ENCODE data around the gene SLC45A2. TPM values are rescaled to one million over a fixed set of nuclear protein-coding genes. Genes with fewer than 3 reads are reported as not detected.
"Not testable (repeated sequence)": the region's sequence is repeated elsewhere in the genome, so short reads cannot be mapped to it uniquely, and the experiment has no call there.

Gene SLC45A2, protein sequence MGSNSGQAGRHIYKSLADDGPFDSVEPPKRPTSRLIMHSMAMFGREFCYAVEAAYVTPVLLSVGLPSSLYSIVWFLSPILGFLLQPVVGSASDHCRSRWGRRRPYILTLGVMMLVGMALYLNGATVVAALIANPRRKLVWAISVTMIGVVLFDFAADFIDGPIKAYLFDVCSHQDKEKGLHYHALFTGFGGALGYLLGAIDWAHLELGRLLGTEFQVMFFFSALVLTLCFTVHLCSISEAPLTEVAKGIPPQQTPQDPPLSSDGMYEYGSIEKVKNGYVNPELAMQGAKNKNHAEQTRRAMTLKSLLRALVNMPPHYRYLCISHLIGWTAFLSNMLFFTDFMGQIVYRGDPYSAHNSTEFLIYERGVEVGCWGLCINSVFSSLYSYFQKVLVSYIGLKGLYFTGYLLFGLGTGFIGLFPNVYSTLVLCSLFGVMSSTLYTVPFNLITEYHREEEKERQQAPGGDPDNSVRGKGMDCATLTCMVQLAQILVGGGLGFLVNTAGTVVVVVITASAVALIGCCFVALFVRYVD
- 0.29 TPM for polyA plus RNA-seq (2013, experiment 1 of 2)
- 0.20 TPM for polyA plus RNA-seq (2013, experiment 2 of 2)

DNA sequence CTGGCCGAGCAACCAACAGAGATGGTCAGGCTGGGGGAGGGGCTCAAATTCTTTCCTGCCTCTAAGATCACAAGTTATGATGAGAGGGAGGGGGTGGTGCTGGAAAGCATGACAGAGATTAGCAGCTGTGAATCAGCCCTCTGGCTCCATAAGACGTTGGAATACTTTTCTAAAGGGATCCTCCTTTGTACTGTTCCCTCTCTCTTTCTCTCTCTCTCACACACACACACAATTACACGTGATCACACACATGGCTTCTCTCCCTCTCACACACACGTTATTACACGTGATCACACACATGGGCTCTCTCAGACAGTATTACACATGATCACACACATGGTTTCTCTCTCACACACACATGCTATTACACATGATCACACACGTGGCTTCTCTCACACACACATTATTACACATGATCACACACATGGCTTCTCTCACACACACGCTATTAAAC lies at the start of gene SLC45A2:
Gene SLC45A2 (minus strand): TSS at position 23 of the 454 bp plus-strand sequence. CDS start 110 bp downstream, outside the sequence.
- Histone ChIP-seq H3K4me1 (ENCODE audit: control insufficient read depth, insufficient read depth, low read length, poor library complexity, severe bottlenecking) (no peaks in the 10 kb centered on the region), H3K9me3 (ENCODE audit: control insufficient read depth, low read length) (peaks cover 6% of the 10 kb centered on the region), H3K36me3 (ENCODE audit: control insufficient read depth, insufficient read depth, low read length) (peaks cover 24% of the 10 kb centered on the region), H3K27ac (ENCODE audit: low read depth, low read length, severe bottlenecking) (no peak within 1 kb of the TSS), H3K4me3 (ENCODE audit: extremely low read depth, insufficient read depth, low read length, poor library complexity, severe bottlenecking) (no peak within 1 kb of the TSS)
- 81 to 84% methylated on average over 7 of the region's 7 CpGs for WGBS, 2 experiments (ENCODE audit: insufficient coverage in 2 of 2)

DNA sequence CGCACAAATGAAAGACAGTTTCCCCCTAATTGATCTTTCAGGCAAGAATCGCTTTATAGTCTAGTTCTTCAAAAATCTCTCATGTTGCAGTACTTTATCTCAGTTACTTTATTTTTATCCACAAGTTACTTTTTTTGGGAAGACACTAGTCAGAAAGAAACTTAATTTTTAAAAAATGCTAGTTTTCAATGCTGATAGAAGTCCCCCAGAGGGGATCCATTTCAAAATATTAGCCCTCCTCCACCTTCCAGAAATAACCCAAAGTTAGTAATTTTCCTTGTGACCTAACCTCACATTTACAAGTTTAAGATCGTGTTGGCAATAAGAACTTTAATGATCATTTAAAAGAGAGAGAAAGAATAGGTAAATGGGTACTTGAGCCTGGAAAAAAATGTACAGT lies 47.5 kb upstream of the SLC45A2 start:
- Histone ChIP-seq H3K9me3 (ENCODE audit: control insufficient read depth, low read length) (no peaks in the 10 kb centered on the region), H3K4me3 (ENCODE audit: extremely low read depth, insufficient read depth, low read length, poor library complexity, severe bottlenecking) (no peak overlapping the region), H3K27ac (ENCODE audit: low read depth, low read length, severe bottlenecking) (no peak overlapping the region), H3K36me3 (ENCODE audit: control insufficient read depth, insufficient read depth, low read length) (no peaks in the 10 kb centered on the region), H3K4me1 (ENCODE audit: control insufficient read depth, insufficient read depth, low read length, poor library complexity, severe bottlenecking) (no peaks in the 10 kb centered on the region)
- 88 to 100% methylated on average over 2 of the region's 3 CpGs for WGBS, 2 experiments (ENCODE audit: insufficient coverage in 2 of 2)

DNA sequence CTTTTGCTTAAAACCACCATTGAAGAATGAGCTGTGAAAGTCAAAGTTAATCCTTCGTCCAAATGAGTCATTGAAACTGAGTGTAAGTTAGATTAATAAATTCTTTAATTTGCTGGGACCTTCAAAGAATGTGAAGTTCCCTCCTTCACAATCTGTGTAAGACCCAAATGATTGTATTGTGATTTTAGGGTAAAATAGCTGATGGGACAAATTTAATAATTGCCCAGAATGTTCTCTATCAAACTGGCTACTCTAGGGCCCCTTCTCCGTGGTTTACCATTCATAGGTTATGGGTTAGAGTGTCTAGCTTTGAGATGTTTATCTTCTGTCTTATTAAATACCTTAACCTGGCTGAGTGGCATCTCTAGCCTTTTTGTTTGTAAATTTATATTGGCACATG lies 46.6 kb upstream of the SLC45A2 start:
- no peaks in the 10 kb centered on the region for H3K36me3 ChIP-seq (ENCODE audit: control insufficient read depth, insufficient read depth, low read length)
- 100% methylated on average over 1 of the region's 2 CpGs for WGBS, 2 experiments (ENCODE audit: insufficient coverage in 2 of 2)

DNA sequence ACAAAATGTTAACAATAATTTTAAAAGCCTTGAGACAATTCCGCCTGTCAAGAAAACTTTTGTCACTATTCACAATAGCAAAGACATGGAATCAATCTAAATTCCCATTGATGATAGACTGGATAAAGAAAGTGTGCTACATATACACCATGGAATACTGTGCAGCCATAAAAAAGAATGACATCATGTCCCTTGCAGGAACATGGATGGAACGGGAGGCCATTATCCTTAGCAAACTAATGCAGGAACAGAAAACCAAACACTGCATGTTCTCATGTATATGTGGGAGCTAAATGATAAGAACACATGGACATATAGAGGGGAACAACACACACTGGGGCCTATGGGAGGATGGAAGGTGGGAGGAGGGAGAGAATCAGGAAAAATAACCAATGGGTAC lies 46.1 kb upstream of the SLC45A2 start:
- H3K36me3 ChIP-seq (ENCODE audit: control insufficient read depth, insufficient read depth, low read length); H3K9me3 ChIP-seq (ENCODE audit: control insufficient read depth, low read length); H3K27ac ChIP-seq (ENCODE audit: low read depth, low read length, severe bottlenecking); H3K4me3 ChIP-seq (ENCODE audit: extremely low read depth, insufficient read depth, low read length, poor library complexity, severe bottlenecking); H3K4me1 ChIP-seq (ENCODE audit: control insufficient read depth, insufficient read depth, low read length, poor library complexity, severe bottlenecking): not testable (repeated sequence)
- WGBS, 2 experiments (ENCODE audit: insufficient coverage in 2 of 2): 92 to 100% methylated on average over 1 to 2 of the region's 2 CpGs

More for the DNA sequence above, 46.6 kb upstream of the SLC45A2 start:
- H3K4me3 ChIP-seq (ENCODE audit: extremely low read depth, insufficient read depth, low read length, poor library complexity, severe bottlenecking): no peak overlapping the region
- no peak overlapping the region for H3K27ac ChIP-seq (ENCODE audit: low read depth, low read length, severe bottlenecking)
- H3K4me1 ChIP-seq (ENCODE audit: control insufficient read depth, insufficient read depth, low read length, poor library complexity, severe bottlenecking): no peaks in the 10 kb centered on the region
- H3K9me3 ChIP-seq (ENCODE audit: control insufficient read depth, low read length): no peaks in the 10 kb centered on the region

DNA sequence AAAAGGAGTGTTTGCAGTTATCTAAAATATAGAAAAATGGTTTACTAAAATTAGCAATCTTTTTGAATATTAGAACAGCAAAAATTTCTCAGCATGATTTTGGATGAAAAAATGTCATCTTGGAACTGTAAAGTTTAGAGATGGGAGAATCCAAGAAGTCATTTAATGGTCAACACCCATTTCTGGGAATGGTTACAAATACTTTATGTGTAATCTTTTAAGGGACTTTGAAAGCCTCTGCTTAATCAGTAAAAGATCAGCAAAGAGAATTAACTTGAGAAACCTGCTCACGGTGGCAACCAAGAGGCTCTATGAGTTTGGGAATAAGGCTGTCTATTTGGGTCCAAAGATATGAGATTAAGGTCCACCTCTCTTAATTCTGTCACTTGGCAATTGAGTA lies 45.6 kb upstream of the SLC45A2 start:
- Histone ChIP-seq H3K4me1 (ENCODE audit: control insufficient read depth, insufficient read depth, low read length, poor library complexity, severe bottlenecking) (no peaks in the 10 kb centered on the region), H3K9me3 (ENCODE audit: control insufficient read depth, low read length) (no peaks in the 10 kb centered on the region), H3K36me3 (ENCODE audit: control insufficient read depth, insufficient read depth, low read length) (no peaks in the 10 kb centered on the region), H3K27ac (ENCODE audit: low read depth, low read length, severe bottlenecking) (no peak overlapping the region), H3K4me3 (ENCODE audit: extremely low read depth, insufficient read depth, low read length, poor library complexity, severe bottlenecking) (no peak overlapping the region)
- WGBS, 2 experiments (ENCODE audit: insufficient coverage in 2 of 2): 80% methylated on average over 1 of the region's 1 CpG; no CpG with 5 or more reads in 1 of the 2 experiments

DNA sequence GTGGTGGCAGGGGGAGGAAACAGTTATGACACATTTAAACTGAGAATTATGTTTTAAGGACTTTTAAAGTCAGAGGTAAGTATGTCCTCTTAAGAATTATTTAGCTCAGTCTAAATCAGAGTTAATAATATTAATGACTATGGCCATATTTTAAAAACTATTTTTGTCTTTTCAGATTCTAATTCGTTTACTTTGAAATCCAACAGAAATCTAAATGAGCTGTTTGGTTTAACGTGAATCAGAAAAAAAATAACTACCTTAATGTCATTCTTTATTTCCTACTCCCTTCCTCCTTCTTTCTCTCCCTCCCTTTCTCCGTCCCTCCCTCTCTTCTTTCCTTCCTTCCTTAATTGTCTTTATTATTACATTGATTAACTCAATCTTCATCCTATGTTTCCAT lies 43.9 kb upstream of the SLC45A2 start:
- Histone ChIP-seq H3K9me3 (ENCODE audit: control insufficient read depth, low read length) (no peaks in the 10 kb centered on the region), H3K4me3 (ENCODE audit: extremely low read depth, insufficient read depth, low read length, poor library complexity, severe bottlenecking) (no peak overlapping the region), H3K4me1 (ENCODE audit: control insufficient read depth, insufficient read depth, low read length, poor library complexity, severe bottlenecking) (no peaks in the 10 kb centered on the region), H3K36me3 (ENCODE audit: control insufficient read depth, insufficient read depth, low read length) (no peaks in the 10 kb centered on the region), H3K27ac (ENCODE audit: low read depth, low read length, severe bottlenecking) (no peak overlapping the region)
- 79 to 100% methylated on average over 1 to 3 of the region's 3 CpGs for WGBS, 2 experiments (ENCODE audit: insufficient coverage in 2 of 2)

DNA sequence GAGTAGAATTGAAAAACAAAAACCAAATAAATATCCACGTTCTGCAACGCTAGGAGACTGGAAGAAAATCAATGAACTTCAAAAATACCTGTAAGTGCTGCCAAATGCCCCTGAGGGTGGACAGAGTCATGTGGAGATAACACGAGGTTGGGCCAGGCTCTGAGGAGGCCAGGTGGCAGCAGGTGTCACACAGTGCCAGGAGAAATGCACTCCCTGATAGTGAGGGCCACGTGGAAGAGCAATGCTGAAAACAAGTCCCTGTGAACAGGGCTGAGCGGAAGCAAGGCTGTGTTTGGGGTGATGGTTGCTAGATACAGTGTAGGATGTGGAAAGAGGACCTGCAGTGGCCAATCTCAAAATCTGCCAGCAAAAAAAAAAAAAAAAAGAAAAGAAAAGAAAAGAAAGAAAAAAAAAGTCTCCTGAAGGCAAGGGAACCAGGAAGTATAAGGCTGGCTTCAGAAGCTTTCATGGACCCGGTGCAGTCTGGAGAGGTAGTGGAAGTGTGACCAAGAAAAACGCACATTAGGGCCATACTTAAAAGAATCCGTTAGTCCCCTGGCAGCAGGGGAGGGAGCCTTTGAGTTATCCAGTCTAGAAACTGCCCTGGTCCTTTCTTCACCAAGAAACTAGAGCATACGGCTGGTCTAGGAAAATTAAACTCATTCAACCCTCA lies 41.7 kb upstream of the SLC45A2 start:
- Histone ChIP-seq H3K4me3 (ENCODE audit: extremely low read depth, insufficient read depth, low read length, poor library complexity, severe bottlenecking) (no peak overlapping the region), H3K9me3 (ENCODE audit: control insufficient read depth, low read length) (no peaks in the 10 kb centered on the region), H3K36me3 (ENCODE audit: control insufficient read depth, insufficient read depth, low read length) (no peaks in the 10 kb centered on the region), H3K4me1 (ENCODE audit: control insufficient read depth, insufficient read depth, low read length, poor library complexity, severe bottlenecking) (peaks cover 16% of the 10 kb centered on the region), H3K27ac (ENCODE audit: low read depth, low read length, severe bottlenecking) (no peak overlapping the region)
- 81 to 84% methylated on average over 4 to 6 of the region's 9 CpGs for WGBS, 2 experiments (ENCODE audit: insufficient coverage in 2 of 2)

DNA sequence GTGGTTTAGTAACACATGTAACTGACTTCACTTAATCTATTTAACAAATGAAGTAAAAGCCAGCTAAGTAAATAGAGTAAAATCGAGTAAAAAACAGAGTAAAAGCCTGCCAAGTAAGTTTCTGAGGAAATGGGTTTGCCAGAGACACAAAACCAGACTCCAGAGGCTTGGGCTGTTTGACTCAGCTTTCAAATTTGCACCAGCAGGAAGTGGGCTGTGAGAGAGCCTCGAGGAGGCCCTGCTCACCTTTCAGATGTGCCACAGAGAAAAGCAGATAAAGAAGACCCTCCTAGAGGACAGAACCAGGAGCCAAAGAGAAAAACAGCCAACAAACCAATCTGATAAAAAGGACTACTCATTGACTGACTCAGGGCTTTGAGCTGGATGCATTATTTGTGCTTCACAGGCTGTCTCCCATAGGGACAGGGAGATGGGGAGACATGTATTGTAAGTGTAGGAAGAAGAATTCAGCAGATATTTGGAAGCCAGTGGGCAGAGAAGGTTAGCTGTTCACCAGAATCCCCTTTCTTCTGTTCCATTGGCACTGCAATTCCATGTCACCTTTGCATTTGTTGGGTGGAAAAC lies 37.7 kb upstream of the SLC45A2 start:
- 44 to 47% methylated on average over 2 of the region's 2 CpGs for WGBS, 2 experiments (ENCODE audit: insufficient coverage in 2 of 2)
- H3K27ac ChIP-seq (ENCODE audit: low read depth, low read length, severe bottlenecking): peak overlapping the region; percentile 68

DNA sequence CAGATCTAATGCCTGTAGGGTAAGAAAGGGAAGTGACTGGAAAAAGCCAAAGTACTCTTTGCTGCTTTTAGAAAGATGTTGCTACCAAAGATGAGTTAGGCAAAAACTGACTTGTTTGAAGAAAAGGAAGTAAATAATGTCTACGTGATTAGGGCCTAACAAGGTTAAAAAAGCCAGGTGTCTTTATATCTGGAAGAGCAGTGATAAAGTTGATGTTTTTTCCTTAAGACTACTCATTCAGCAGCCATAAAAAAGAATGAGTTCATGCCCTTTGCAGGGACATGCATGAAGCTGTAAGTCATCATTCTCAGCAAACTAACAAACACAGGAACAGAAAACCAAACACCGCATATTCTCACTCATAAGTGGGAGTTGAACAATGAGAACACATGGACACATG lies 36.8 kb upstream of the SLC45A2 start:
- Histone ChIP-seq H3K36me3 (ENCODE audit: control insufficient read depth, insufficient read depth, low read length) (no peaks in the 10 kb centered on the region), H3K27ac (ENCODE audit: low read depth, low read length, severe bottlenecking) (no peak overlapping the region), H3K4me1 (ENCODE audit: control insufficient read depth, insufficient read depth, low read length, poor library complexity, severe bottlenecking) (peaks cover 20% of the 10 kb centered on the region), H3K9me3 (ENCODE audit: control insufficient read depth, low read length) (no peaks in the 10 kb centered on the region), H3K4me3 (ENCODE audit: extremely low read depth, insufficient read depth, low read length, poor library complexity, severe bottlenecking) (no peak overlapping the region)
- WGBS, 2 experiments (ENCODE audit: insufficient coverage in 2 of 2): 86 to 100% methylated on average over 1 of the region's 2 CpGs

More for the DNA sequence above, 37.7 kb upstream of the SLC45A2 start:
- Histone ChIP-seq H3K4me1 (ENCODE audit: control insufficient read depth, insufficient read depth, low read length, poor library complexity, severe bottlenecking) (peaks cover 20% of the 10 kb centered on the region), H3K36me3 (ENCODE audit: control insufficient read depth, insufficient read depth, low read length) (no peaks in the 10 kb centered on the region), H3K4me3 (ENCODE audit: extremely low read depth, insufficient read depth, low read length, poor library complexity, severe bottlenecking) (no peak overlapping the region), H3K9me3 (ENCODE audit: control insufficient read depth, low read length) (no peaks in the 10 kb centered on the region)

DNA sequence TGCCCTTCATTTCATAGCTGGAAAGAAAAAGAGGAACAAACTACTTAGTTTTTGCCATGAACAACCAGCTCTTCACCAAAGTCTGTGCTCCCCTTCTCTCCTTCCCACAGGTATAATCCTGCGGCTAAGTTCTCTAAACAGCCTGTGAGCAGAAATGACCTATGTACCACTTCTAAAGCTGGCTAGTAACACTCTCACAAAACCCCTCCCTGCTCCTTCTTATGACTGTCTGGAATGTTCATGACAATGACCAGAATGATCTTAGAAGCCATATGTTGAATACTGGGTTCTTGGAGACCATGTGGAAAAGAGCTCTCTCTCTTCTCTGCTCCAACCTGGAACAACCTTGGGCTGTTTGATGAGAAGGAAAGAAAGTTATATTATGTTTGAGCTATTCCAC lies 36.2 kb upstream of the SLC45A2 start:
- no peaks in the 10 kb centered on the region for H3K36me3 ChIP-seq (ENCODE audit: control insufficient read depth, insufficient read depth, low read length)
- H3K4me1 ChIP-seq (ENCODE audit: control insufficient read depth, insufficient read depth, low read length, poor library complexity, severe bottlenecking): peaks cover 20% of the 10 kb centered on the region
- 100% methylated on average over 1 of the region's 1 CpG for WGBS, 2 experiments (ENCODE audit: insufficient coverage in 2 of 2)
- H3K9me3 ChIP-seq (ENCODE audit: control insufficient read depth, low read length): no peaks in the 10 kb centered on the region
- H3K27ac ChIP-seq (ENCODE audit: low read depth, low read length, severe bottlenecking): no peak overlapping the region
- H3K4me3 ChIP-seq (ENCODE audit: extremely low read depth, insufficient read depth, low read length, poor library complexity, severe bottlenecking): no peak overlapping the region
